ENCODE results near the gene RPRM.

RPRM gene

DNA sequence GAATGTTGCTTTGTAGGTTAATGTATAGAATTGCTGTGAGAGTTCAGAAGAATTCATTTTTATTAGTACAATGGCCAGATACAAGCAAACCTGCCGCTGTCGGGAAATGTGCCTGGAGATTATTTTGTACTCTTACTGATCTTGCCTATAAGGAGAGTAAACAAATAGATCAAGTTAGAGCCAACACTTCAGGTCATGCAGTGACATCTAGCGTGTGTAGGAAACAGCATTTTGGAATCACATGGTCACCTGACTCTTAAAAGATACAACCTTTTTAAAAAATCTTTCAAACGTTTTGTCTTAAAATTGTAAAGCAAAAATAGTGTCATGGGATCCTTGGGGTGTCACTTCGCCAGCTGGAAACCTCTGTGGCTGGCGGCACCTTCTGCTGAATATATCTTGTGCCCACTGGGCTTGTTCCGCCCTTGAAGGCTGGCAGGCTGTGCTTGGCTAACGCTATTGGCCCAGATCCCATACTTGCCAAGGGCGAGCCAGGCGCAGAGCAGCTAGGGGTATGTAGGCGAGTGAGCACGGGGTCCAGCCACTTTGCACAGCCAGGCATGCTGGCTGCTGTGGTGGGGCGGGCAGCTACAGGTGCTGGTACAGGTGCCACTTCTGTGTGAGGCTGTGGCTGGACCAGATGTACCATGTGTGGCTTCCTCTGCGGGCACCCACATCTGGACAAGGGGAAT is 19.5 kb upstream of the RPRM start:
- peaks cover 4% of the 10 kb centered on the region for H3K36me3 ChIP-seq (ENCODE audit: insufficient read depth, insufficient read length, low read length)

DNA sequence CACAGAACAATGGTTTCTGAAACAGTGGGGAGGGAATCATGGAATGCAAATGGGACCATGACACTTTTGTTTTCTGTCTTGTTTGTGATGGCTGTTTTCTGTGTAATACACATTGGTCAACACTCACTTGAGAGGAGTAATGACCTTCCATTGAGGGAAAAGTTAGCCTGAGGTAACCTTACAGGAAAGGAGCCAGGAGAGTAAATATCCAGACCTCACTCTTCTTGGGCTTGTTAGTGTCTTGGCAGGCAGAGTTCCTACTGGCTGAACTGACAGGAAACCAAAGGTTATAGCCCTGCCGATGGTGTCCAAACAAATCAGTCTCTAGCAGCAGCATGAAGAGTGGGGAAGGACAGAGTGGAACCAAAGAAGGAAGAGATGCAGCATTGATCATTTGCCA is 17.2 kb upstream of the RPRM start:
- H3K9ac ChIP-seq (ENCODE audit: insufficient read length, low read depth), result no peak overlapping the region
- H3K27me3 ChIP-seq (ENCODE audit: insufficient read depth, insufficient read length), result no peaks in the 10 kb centered on the region
- DNase-seq (ENCODE audit: low read depth, low spot score), result no peak
- no peaks in the 10 kb centered on the region for H3K9me3 ChIP-seq (ENCODE audit: insufficient read depth, low read length)
- TF ChIP-seq SUZ12 (IDR thresholded peaks at IDR 0.05; ENCODE audit: extremely low read depth, insufficient read depth, insufficient read length), result no peak
- no peak for TF ChIP-seq YY1 (IDR thresholded peaks at IDR 0.05; ENCODE audit: insufficient read depth, insufficient read length)
- no peak for TF ChIP-seq ZNF274 (IDR thresholded peaks at IDR 0.05; ENCODE audit: low read depth, low read length)
- H3K36me3 ChIP-seq (ENCODE audit: insufficient read depth, insufficient read length, low read length), result peaks cover 4% of the 10 kb centered on the region
- no peaks in the 10 kb centered on the region for H3K4me1 ChIP-seq (ENCODE audit: insufficient read depth, insufficient read length)
- no peak overlapping the region for H3K4me3 ChIP-seq (ENCODE audit: insufficient read length, low read depth)

More for the DNA sequence above, 19.5 kb upstream of the RPRM start:
- Histone ChIP-seq H3K4me3 (ENCODE audit: insufficient read length, low read depth) (no peak overlapping the region), H3K9ac (ENCODE audit: insufficient read length, low read depth) (no peak overlapping the region), H3K9me3 (ENCODE audit: insufficient read depth, low read length) (no peaks in the 10 kb centered on the region), H3K27me3 (ENCODE audit: insufficient read depth, insufficient read length) (no peaks in the 10 kb centered on the region), H3K4me1 (ENCODE audit: insufficient read depth, insufficient read length) (no peaks in the 10 kb centered on the region)
- TF ChIP-seq SUZ12 (IDR thresholded peaks at IDR 0.05; ENCODE audit: extremely low read depth, insufficient read depth, insufficient read length) (no peak), ZNF274 (IDR thresholded peaks at IDR 0.05; ENCODE audit: low read depth, low read length) (no peak), YY1 (IDR thresholded peaks at IDR 0.05; ENCODE audit: insufficient read depth, insufficient read length) (no peak)
- DNase-seq (ENCODE audit: low read depth, low spot score), result no peak

DNA sequence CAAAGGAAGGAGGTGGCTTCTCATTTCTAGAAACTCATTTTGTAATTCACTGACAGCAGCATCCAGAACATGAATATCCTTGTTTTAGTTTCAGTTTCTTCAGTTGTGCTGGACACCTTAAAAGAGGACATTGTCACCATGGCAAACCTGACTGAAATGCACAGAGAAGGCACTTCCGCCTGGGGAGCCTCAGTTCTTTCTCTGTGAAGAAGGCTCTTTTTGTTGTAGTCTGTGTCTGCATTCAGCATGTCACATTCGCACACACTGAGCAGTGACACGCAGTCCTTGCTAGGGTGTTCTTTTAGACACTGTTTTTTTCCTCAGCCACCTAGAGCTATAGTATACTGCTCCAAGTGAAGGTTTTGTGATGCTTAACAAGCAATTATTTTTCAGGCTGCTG is 9.5 kb upstream of the RPRM start:
- Histone ChIP-seq H3K27me3 (ENCODE audit: insufficient read depth, insufficient read length) (no peaks in the 10 kb centered on the region), H3K4me3 (ENCODE audit: insufficient read length, low read depth) (no peak overlapping the region), H3K9me3 (ENCODE audit: insufficient read depth, low read length) (no peaks in the 10 kb centered on the region), H3K4me1 (ENCODE audit: insufficient read depth, insufficient read length) (no peaks in the 10 kb centered on the region), H3K9ac (ENCODE audit: insufficient read length, low read depth) (no peak overlapping the region), H3K36me3 (ENCODE audit: insufficient read depth, insufficient read length, low read length) (no peaks in the 10 kb centered on the region)
- no peak for DNase-seq (ENCODE audit: low read depth, low spot score)
- TF ChIP-seq YY1 (IDR thresholded peaks at IDR 0.05; ENCODE audit: insufficient read depth, insufficient read length) (no peak), ZNF274 (IDR thresholded peaks at IDR 0.05; ENCODE audit: low read depth, low read length) (no peak), SUZ12 (IDR thresholded peaks at IDR 0.05; ENCODE audit: extremely low read depth, insufficient read depth, insufficient read length) (no peak)

DNA sequence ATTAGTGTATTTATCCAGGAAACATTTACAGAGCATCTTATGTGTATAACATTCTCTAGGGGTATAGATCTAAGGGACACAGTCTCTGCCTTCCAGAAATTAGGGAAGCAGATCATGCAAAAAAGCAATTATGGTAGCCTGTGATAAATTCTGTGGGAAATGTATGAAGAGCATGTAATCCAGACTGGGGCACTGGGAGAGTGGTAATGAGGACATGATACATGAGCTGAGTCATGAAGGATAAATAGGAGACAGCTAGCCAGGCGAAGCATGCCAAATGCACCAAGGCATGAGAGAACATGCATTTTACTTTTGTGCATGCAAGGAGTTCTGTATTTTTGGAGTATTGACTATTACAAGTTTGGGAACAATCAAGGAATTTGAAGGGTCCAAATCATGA is 8.9 kb upstream of the RPRM start:
- DNase-seq (ENCODE audit: low read depth, low spot score), result no peak
- no peaks in the 10 kb centered on the region for H3K9me3 ChIP-seq (ENCODE audit: insufficient read depth, low read length)
- no peaks in the 10 kb centered on the region for H3K27me3 ChIP-seq (ENCODE audit: insufficient read depth, insufficient read length)
- no peak overlapping the region for H3K9ac ChIP-seq (ENCODE audit: insufficient read length, low read depth)
- H3K4me1 ChIP-seq (ENCODE audit: insufficient read depth, insufficient read length), result no peaks in the 10 kb centered on the region
- no peak for TF ChIP-seq ZNF274 (IDR thresholded peaks at IDR 0.05; ENCODE audit: low read depth, low read length)
- no peaks in the 10 kb centered on the region for H3K36me3 ChIP-seq (ENCODE audit: insufficient read depth, insufficient read length, low read length)
- H3K4me3 ChIP-seq (ENCODE audit: insufficient read length, low read depth), result no peak overlapping the region

DNA sequence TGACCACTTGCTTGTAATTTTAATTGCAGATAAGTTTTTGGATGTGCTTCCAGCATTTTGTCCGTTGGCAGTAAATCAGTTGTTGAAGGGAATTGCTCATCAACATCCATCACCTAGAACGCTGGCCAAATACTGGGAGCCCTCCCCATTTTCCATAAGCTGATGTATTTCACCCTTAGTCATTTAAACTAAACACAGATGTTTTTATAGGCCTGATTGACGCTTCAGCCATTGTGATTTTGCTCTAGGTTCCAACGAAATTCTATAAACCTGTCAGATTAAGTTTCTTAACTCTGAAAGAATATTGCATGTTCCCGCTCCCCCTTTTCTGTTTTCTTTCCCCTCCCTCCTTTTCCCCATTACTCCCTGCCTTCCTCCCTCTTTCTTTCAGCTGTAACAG is 1.0 kb upstream of the RPRM start:
- peak overlapping the region; percentile 100 for H3K9ac ChIP-seq (ENCODE audit: insufficient read length, low read depth)
- H3K4me3 ChIP-seq (ENCODE audit: insufficient read length, low read depth), result peak overlapping the region; percentile 90
- no peaks in the 10 kb centered on the region for H3K4me1 ChIP-seq (ENCODE audit: insufficient read depth, insufficient read length)
- no peaks in the 10 kb centered on the region for H3K36me3 ChIP-seq (ENCODE audit: insufficient read depth, insufficient read length, low read length)
- H3K27me3 ChIP-seq (ENCODE audit: insufficient read depth, insufficient read length), result no peaks in the 10 kb centered on the region
- no peaks in the 10 kb centered on the region for H3K9me3 ChIP-seq (ENCODE audit: insufficient read depth, low read length)
- DNase-seq (ENCODE audit: low read depth, low spot score), result no peak
- no peak for TF ChIP-seq YY1 (IDR thresholded peaks at IDR 0.05; ENCODE audit: insufficient read depth, insufficient read length)
- no peak for TF ChIP-seq SUZ12 (IDR thresholded peaks at IDR 0.05; ENCODE audit: extremely low read depth, insufficient read depth, insufficient read length)
- TF ChIP-seq ZNF274 (IDR thresholded peaks at IDR 0.05; ENCODE audit: low read depth, low read length), result no peak

DNA sequence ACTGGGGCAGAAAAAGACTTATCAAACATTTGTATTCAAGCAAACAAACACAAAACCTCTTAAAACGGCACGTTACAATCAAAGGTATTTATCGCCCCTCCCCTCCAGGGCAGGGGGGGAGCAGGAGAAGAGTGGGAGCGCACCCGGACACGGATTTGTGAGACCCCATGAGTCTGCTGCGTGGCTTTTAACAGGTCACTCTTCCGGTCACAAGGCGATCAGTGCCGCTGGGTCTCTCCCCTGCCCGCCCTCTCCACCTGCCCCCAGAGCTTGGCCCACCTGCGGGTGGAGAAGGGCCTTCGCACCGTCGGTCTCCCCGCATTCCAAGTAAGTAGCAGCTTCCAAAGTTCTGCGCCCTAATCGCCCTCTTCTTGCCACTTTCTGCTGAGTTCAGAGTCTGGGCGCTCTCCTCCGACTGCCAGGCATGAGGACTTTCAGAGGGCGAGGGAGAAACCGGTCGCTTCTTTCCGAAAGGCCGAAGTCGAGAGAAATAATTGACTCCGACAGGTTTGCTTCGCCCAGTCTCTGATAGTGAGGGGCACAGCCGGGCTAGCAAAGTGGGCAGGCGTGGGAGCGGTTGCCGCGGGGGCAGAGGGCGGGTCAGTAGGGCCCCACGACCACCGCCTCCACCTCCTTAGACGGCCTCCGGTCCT is 800 bp downstream of the RPRM start:
- TF ChIP-seq SUZ12 (IDR thresholded peaks at IDR 0.05; ENCODE audit: extremely low read depth, insufficient read depth, insufficient read length) (no peak), ZNF274 (IDR thresholded peaks at IDR 0.05; ENCODE audit: low read depth, low read length) (no peak), YY1 (IDR thresholded peaks at IDR 0.05; ENCODE audit: insufficient read depth, insufficient read length) (no peak)
- H3K4me1 ChIP-seq (ENCODE audit: insufficient read depth, insufficient read length), result no peaks in the 10 kb centered on the region
- no peaks in the 10 kb centered on the region for H3K36me3 ChIP-seq (ENCODE audit: insufficient read depth, insufficient read length, low read length)
- peak; percentile 57 for DNase-seq (ENCODE audit: low read depth, low spot score)
- H3K9me3 ChIP-seq (ENCODE audit: insufficient read depth, low read length), result no peaks in the 10 kb centered on the region
- H3K4me3 ChIP-seq (ENCODE audit: insufficient read length, low read depth), result peak overlapping the region; percentile 90
- peak overlapping the region; percentile 100 for H3K9ac ChIP-seq (ENCODE audit: insufficient read length, low read depth)
- no peaks in the 10 kb centered on the region for H3K27me3 ChIP-seq (ENCODE audit: insufficient read depth, insufficient read length)

DNA sequence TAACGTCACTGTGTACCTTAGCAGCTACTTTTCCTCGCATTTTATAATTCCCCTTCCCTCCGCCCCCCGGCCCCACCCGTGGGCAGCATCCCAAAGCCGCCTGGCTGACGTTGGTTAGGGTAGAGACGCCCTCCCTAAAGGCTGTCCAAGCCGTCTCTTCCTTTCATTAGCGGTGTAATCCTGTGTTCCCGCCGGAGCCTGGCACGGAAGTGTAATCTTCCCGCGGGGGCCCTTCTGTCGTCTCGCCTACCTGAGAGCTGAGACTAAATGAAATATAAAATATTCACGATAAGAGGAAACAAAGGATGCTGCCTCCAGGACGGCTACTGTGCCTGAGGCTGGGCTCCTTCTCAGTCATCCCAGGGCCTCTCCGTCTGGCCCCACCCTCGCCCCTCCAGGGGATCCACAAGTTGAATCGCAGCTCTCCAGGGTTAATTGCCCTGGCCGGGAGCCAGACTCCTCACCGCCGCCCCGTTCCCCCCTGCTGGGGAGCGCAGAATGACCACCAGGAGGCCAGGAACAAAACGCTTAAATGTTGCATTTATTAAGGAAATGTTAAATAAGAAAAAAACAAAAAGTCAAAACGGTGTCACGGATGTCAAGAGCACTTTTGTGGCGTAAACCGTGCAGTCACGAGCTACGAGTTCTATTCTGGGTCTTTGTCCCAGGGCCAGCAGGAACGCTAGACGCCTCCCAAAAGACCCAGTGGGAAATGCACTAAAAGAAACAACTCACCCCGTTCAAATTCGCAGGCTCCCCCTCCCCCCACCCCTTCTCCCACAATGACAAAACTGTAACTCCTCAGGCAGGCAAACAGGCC is 1.5 kb downstream of the RPRM start:
- no peaks in the 10 kb centered on the region for H3K4me1 ChIP-seq (ENCODE audit: insufficient read depth, insufficient read length)
- no peaks in the 10 kb centered on the region for H3K36me3 ChIP-seq (ENCODE audit: insufficient read depth, insufficient read length, low read length)
- peak overlapping the region; percentile 100 for H3K9ac ChIP-seq (ENCODE audit: insufficient read length, low read depth)
- TF ChIP-seq YY1 (IDR thresholded peaks at IDR 0.05; ENCODE audit: insufficient read depth, insufficient read length) (no peak), ZNF274 (IDR thresholded peaks at IDR 0.05; ENCODE audit: low read depth, low read length) (no peak), SUZ12 (IDR thresholded peaks at IDR 0.05; ENCODE audit: extremely low read depth, insufficient read depth, insufficient read length) (no peak)
- no peaks in the 10 kb centered on the region for H3K27me3 ChIP-seq (ENCODE audit: insufficient read depth, insufficient read length)
- H3K4me3 ChIP-seq (ENCODE audit: insufficient read length, low read depth), result peak overlapping the region; percentile 90
- no peaks in the 10 kb centered on the region for H3K9me3 ChIP-seq (ENCODE audit: insufficient read depth, low read length)
- no peak for DNase-seq (ENCODE audit: low read depth, low spot score)
